Body of pancreas (tissue), 4 donors: ENCODE data around the gene TINAG.

Experiments
- POLR2A ChIP-seq, 3 donors: fragments of 450-650 bp; IDR thresholded peaks; one replicate each; pipeline ENCODE4 v1.6.1; 2016; ENCODE audit warnings: antibody characterized with exemption in 3 of 3, mild to moderate bottlenecking in 2 of 3
- TF ChIP-seq, protein P1 (sequence below), 7 experiments: fragments of 450-650 bp in 4 of 7; fragments of 200-600 bp in 3 of 7; sonication (generic) in 3 of 7; IDR thresholded peaks; one replicate each; pipeline ENCODE4 v1.5.1; 2016 to 2019; ENCODE audit warnings: antibody characterized with exemption in 7 of 7

DNA sequence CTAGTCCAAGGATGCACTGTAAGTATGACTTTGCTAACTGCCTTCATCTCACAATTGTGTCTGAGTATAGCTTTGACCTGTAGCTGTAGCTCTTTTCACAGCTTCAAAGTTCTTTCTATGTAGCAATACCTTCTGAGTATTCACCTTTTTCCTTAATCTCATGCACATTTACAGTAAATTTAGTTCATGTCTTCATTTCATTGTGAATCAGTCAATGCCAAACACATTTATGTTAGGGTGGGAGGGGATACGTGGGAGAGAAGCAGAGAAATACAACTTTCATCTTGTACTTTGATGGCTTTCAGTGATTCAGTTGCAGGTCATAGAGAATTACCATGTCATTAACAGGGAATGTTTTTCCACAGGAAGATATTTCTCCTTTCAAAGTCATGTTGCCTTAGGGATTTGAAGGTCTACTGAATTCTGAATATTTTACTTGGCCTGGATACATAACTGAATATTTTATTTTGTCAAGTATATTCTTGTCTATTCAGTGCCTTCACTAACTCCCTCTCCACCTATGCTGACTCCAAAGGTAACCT lies 119.2 kb downstream of the TINAG start:
- TF ChIP-seq, protein P1, sequence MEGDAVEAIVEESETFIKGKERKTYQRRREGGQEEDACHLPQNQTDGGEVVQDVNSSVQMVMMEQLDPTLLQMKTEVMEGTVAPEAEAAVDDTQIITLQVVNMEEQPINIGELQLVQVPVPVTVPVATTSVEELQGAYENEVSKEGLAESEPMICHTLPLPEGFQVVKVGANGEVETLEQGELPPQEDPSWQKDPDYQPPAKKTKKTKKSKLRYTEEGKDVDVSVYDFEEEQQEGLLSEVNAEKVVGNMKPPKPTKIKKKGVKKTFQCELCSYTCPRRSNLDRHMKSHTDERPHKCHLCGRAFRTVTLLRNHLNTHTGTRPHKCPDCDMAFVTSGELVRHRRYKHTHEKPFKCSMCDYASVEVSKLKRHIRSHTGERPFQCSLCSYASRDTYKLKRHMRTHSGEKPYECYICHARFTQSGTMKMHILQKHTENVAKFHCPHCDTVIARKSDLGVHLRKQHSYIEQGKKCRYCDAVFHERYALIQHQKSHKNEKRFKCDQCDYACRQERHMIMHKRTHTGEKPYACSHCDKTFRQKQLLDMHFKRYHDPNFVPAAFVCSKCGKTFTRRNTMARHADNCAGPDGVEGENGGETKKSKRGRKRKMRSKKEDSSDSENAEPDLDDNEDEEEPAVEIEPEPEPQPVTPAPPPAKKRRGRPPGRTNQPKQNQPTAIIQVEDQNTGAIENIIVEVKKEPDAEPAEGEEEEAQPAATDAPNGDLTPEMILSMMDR (IDR thresholded peaks at IDR 0.05) = no peak
- no peak for TF ChIP-seq POLR2A (IDR thresholded peaks at IDR 0.05)
